Ramos (cell line): ENCODE data around the gene MUC13.

Experiments
- in situ Hi-C: fragments of 300-500 bp; cut with MboI; formaldehyde crosslinking; loops from one replicate; pipeline ENCODE4 v1.14.3; 2022; ENCODE audit warnings: low sequenced_read_pairs; ENCODE audit not compliant: unreplicated experiment

MUC13 gene

DNA sequence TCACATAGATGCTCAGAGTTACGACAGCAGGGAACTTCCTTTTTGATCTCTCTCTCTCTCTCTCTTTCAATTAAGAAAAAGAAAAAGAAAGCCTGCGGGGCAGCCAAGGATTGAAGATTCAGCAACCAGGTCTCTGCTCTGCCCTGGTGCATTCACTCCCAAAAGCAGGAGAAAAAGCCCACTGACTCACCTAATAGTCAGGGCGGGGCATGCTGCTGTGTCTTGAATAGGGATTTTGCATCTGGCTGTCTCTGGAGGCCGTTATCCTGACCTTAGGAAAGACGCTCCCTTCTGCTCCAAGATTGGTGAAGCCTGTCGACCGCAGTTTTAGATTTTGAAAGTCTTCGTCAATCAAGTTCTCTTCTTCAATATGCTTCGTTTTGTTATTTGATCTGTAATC, 26.6 kb downstream of the MUC13 start:
- in situ Hi-C loops = no loop called here

- in situ Hi-C loops = loop anchor here (5.0 kb wide), 1 partner anchor 143 kb away; no protein-coding TSS in a partner anchor
These were observed 29.6 kb downstream of the MUC13 start for GRCh38 chr3:124904835-124905492.

- in situ Hi-C loops = loop anchor here (5.0 kb wide), 1 partner anchor 142 kb away; no protein-coding TSS in a partner anchor
These were observed 30.4 kb downstream of the MUC13 start for GRCh38 chr3:124903896-124904834.

DNA sequence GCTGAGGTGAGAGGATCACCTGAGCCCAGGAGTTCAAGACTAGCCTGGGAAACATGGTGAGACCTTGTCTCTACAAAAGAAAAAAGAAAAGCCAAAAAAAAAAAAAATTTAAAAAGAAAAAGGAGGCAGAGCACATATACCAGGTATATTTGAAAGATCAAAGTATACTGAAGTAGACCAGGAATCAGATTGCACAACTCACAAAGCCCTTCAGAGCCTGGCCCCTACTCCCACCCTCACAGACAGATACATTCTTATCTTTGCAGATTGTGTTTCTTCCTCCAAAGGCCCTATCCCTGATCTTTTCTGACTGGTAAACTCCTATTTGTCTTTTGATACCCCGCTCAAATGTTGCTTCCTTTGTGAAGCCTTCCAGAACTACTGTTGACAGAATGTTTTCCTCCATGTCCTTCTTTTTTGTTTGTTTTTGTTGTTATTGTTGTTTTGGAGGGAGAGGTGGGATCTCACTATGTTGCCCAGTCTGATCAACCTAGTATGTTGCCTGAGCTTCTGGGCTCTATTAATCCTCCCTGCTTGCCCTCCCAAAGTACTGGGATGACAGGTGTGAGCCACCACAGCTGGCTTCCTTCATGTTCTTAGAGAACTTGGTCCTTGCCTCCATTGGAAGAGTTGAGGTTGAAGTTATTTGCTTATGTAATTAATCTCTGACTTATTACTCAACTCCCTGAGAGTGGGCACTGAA, 37.6 kb downstream of the MUC13 start:
- in situ Hi-C loops = no loop called here

DNA sequence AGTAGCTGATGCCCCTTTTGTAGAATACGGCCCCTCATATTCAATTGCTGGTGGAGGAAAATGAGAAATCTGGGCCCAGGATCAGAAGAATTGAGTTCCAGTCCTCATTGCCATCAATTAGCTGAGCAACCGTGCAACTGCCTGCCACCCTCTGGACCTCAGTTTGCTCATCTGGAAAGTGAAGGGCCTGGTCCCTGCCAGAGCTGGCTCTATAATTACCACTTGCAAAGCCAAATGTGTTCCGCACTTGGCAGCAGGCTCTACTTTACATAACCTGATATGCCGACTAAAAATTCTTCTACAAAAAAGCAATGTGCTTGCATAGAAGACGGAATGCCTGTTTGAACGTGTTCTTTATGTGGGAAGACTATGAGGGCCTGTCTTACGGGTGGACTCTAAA, 38.8 kb downstream of the MUC13 start:
- in situ Hi-C loops = no loop called here

GRCh38 chr3:124893526-124893925, 41.0 kb downstream of the MUC13 start:
- in situ Hi-C loops = no loop called here

- in situ Hi-C loops = no loop called here
These were observed 43.9 kb downstream of the MUC13 start for GRCh38 chr3:124890573-124891190.

DNA sequence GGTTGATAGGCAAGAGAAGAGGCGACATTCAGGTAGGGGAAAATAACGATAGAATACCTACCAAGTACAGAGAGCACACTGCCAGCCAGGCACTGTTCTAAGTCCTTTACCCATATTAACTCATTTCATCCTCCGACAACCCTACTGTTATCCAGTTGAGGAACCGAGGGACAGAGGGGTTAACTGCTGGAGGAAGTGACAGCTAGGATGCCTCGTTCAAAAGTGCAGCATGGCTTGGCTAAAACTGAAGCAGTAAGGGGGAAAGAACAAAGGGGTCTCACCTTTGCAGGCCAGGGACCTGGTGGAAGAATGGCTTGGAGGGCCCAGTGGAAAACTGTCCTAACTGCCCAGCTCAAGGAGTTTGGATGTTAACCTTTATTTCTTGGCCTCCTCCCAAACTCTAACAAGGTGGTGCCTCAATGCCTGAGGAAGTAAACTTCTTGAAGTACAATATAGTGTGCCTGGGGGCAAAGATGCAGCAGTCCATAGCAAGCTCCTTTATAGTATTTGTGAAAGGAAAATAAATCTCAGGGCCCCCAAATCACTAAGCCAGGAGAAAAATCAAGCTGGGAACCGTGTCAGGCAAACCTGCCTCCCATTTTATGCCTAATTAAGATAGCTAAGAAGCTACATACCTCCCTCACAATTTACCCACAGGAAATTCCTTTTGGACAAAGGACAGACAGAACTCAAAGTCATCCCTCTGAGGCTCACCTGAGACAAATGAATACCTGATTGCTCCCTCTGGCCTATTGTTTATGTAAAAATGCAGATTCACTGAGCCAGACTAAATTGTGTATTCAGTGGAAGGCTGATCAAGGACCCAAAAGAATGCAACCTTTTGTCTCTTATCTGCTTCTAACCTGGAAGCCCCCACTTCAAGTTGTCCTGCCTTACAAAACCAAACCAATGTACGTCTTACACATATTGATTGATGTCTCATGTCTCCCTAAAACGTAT, 45.8 kb downstream of the MUC13 start:
- in situ Hi-C loops = no loop called here

DNA sequence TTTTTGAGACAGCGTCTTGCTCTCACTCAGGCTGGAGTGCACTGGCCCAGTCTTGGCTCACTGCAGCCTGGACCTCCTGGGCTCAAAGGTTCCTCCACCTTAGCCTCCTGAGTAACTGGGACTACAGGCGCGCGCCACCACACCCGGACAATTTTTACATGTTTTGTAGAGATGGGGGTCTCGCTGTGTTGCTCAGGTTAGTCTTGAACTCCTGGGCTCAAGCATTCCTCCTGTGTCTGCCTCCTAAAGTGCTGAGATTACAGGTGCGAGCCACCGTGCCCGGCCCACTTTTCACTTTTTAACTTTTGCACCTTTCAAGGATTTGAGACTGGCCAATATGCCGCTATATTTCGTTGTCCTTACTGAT, 46.6 kb downstream of the MUC13 start:
- in situ Hi-C loops = no loop called here

DNA sequence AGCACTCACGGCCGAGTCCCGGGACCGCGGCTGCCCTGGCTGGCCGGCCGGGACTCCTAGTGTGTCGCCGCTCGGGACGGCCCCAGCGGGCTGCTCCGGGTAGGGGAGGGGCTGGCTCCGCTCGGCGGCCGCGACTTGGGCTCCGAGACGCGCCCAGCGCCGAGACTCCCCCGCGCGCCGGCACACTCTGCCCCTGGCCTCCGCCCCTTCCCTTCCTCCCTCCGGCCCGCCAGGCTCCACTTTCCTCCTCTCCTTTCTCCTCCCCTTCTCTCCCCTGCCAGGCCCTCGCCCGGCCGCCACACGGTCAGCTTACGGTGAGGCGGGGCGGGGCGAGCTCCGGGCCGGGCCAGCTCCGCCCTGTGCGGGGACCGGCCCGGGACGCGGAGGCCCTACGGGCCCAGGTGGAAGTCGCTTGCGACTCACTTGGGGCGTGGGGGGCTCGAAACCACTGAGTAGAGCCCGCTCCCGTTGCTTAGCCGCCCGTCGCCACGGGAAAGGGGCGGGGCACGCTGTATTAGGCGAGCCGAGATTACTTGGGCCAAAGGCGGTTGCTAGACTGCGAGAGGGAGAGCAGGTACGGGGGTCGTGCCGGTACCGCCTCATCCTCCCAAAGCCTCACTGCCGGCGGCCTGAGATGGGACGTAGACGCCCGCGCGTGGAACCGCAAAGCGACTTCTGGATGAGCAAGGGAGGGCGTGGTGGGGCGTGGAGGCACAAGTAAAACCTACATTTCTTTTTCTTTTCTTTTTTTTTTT, 47.2 kb downstream of the MUC13 start, which contains the start of gene ITGB5:
Gene ITGB5 (minus strand): TSS at position 189 of the 755 bp plus-strand sequence. CDS start 365 bp downstream, outside the sequence.
- in situ Hi-C loops = no loop called here

DNA sequence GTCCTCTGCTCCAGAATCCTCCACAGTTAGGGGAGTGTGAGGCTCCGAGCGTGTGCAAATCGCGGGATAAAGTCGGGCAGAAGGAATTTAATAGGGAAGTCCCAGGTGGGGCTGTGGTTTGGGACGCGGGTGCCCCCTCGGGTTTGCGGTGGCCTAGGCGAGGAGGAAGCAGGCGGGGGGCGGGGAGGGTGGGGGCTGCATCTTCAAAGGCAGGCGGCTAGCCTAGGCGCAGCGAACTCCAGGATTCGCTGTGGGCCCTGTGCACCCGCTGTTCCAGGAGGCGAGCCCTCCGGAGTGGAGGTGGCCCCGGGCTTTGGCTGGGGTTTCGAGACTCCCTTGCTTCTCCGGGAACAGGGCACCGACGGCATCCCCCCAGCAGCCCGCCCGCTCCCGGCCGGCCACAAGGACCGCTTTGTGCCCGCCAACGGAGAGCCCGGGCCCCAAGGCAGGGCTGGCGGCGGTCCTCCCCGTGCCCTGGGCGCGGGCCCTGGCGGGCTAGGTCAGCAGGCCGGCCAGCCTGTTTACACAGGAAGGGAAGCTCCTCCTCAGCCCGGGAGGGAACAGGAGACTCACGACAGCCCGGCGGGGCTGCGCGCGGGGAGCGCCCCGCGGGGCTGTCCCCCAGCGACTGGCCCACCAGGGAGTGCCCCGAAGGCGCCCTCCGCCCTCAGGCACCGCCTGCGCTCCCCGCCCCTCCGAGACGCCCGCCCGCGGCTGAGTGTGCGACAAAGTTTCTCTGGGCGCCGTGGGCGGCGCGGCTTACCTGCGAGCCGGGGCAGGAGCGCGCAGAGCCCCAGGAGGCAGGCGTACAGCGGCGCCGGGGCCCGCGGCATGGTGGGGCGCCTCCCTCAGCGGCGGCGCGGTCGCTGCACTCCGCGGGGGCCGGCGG, 48.1 kb downstream of the MUC13 start:
- in situ Hi-C loops = no loop called here

- in situ Hi-C loops = no loop called here
These were observed 48.9 kb downstream of the MUC13 start for GRCh38 chr3:124885466-124886167.

DNA sequence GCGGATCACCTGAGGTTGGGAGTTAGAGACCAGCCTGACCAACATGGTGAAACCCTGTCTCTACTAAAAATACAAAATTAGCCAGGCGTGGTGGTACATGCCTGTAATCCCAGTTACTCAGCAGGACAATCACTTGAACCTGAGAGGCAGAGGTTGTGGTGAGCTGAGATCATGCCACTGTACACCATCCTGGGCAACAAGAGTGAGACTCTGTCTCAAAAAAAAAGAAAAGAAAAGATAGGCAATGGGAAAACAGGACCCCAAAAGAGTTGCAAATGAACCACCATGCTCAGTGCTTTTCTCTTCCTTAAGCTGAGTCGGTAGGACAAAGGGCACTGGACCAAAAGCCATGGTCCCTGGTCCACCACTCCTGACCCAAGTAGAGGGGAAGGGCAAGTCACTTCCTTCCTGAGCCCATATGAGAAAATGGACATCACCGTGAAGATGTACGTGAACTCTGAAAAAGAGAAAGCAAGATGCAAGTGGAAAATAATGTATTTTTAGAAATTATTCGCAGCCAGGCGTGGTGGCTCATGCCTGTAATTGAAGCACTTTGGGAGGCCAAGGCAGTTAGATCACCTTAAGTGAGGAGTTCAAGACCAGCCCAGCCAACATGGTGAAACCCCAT, 50.0 kb downstream of the MUC13 start:
- in situ Hi-C loops = no loop called here

DNA sequence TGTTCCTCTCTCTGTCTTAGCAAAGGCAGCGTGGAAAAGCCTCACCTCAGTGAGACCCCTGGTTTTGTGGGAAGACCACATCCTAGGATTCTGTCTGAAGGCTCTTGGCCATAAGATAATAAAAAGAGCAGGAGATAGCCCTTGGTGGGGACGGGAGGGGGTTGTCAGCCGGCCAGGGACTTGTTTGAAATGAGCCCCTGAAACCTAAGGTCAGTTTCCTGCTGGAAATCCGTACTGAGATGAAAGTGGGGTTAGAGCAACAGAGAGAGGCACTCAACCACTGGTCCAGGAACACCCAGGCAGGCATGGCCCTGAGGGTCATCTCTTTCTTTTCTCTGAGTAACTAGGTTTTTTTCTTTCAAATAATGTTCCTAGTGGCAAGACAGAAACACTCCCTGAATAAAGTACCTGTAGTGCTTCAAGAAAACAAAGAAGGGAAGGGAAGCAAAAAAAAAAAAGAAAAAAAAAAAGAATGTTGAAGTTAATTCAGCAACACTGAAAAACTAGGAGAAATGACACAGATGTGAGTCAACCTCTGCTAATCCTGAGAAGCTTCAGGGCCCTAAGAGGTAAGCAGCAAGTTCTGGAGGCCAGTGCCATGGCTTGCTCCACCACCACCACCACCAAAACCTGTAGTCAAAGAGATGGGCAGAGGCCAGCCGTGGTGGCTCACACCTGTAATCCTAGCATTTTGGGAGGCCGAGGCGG, 50.6 kb downstream of the MUC13 start:
- in situ Hi-C loops = no loop called here

GRCh38 chr3:124882816-124883747, 51.5 kb downstream of the MUC13 start:
- in situ Hi-C loops = no loop called here
